ENCODE measurements around the gene COQ2. TPM values are rescaled to one million over a fixed set of nuclear protein-coding genes. Genes with fewer than 3 reads are reported as not detected.

COQ2 gene
- total RNA-seq, 6 experiments from 2014 or later: 6.9 to 15.5 (median 10.6) TPM

DNA sequence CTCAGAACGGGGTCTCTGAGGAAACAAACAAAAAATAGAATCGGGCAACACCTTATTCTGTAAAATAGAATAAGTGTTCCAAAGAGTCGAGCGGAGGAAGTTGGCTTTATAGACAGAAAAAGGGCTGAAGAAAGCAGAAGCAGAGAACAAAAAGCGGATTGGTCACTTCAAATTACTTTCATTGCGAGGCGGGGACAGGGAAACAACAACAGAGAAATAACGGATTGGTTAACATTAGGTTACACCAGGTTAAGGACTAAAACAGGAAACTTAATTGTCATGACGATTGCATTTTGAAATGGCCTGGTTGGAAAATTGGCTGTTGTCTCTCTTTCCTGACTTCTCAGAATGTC is 433 bp upstream of the COQ2 start:
- H3K4me3 ChIP-seq: peak overlapping the region; percentile 61 to 81 (median 69)
- H3K27me3 ChIP-seq: no peaks in the 10 kb centered on the region
- ATAC-seq (peak; percentile 47 to 60 (median 54)), DNase-seq (no peak)
- H3K36me3 ChIP-seq: no peaks in the 10 kb centered on the region
- H3K4me1 ChIP-seq: peaks cover 0 to 7% (median 2%) of the 10 kb centered on the region in 4 donors
- no peaks in the 10 kb centered on the region for H3K9me3 ChIP-seq
- peak overlapping the region; percentile 96 to 99 (median 96) for H3K27ac ChIP-seq
- TF ChIP-seq, protein P1, sequence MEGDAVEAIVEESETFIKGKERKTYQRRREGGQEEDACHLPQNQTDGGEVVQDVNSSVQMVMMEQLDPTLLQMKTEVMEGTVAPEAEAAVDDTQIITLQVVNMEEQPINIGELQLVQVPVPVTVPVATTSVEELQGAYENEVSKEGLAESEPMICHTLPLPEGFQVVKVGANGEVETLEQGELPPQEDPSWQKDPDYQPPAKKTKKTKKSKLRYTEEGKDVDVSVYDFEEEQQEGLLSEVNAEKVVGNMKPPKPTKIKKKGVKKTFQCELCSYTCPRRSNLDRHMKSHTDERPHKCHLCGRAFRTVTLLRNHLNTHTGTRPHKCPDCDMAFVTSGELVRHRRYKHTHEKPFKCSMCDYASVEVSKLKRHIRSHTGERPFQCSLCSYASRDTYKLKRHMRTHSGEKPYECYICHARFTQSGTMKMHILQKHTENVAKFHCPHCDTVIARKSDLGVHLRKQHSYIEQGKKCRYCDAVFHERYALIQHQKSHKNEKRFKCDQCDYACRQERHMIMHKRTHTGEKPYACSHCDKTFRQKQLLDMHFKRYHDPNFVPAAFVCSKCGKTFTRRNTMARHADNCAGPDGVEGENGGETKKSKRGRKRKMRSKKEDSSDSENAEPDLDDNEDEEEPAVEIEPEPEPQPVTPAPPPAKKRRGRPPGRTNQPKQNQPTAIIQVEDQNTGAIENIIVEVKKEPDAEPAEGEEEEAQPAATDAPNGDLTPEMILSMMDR (IDR thresholded peaks at IDR 0.05): no peak
- TF ChIP-seq POLR2A (IDR thresholded peaks at IDR 0.05): no peak
- intact Hi-C loops (cut with DNase I): no loop called here
- WGBS (ENCODE audit: insufficient coverage, low coverage, low lambda C conversion rate, missing lambda C conversion rate): under 1% methylated on average over 9 of the region's 9 CpGs

DNA sequence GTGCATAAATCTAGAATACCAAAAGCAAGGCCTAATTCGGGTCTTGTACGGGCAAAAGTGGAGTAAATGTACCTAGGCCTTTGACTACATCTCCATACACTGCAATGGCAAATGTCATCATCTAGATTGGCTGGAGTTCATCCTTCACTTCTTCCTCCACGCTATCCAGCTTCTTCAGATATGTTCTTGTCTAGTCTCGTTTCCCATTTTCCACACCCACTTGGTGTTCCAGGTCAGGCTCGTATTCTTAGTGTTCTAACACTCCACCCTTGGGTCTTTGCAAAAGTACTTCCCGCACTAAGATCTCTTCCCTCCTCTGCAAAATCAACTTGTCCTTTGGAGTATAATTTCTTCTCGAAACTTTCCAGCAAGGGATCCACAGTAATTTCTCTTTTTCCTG is 1.4 kb downstream of the COQ2 start:
- H3K36me3 ChIP-seq: peaks cover 0 to 5% (median 0%) of the 10 kb centered on the region in 4 donors
- TF ChIP-seq POLR2A (IDR thresholded peaks at IDR 0.05): no peak
- TF ChIP-seq, protein P1 (IDR thresholded peaks at IDR 0.05): no peak
- intact Hi-C loops (cut with DNase I): no loop called here
- 80% methylated on average over 7 of the region's 7 CpGs for WGBS (ENCODE audit: insufficient coverage, low coverage, low lambda C conversion rate, missing lambda C conversion rate)
- no peaks in the 10 kb centered on the region for H3K27me3 ChIP-seq
- no peak overlapping the region for H3K4me3 ChIP-seq
- no peaks in the 10 kb centered on the region for H3K9me3 ChIP-seq
- DNase-seq (no peak), ATAC-seq (no peak)
- peaks cover 0 to 7% (median 2%) of the 10 kb centered on the region in 4 donors for H3K4me1 ChIP-seq
- H3K27ac ChIP-seq: no peak overlapping the region

DNA sequence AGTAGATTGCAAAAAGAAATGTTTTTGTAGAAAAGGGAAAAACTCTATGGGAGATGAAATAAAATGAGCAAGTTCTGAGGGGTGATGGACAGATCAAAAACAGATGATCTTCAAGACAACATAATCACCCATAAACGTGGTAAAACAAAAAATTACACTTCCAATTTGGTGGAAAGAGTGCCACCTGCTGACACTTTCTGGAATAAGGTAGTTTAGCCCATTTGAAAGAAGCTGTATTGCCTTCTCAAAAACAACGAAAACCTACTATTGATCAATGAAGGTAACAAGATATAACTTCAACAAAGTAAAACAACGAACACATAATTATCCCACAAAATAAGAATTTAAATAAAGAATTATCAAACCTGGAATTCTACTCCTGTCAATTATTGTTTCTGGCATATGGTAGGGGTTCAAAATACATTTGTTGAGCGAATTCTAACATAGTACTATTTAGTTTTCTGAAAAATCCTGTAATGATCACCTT is 2.5 kb downstream of the COQ2 start:
- Histone ChIP-seq H3K4me1 (peaks cover 0 to 7% (median 2%) of the 10 kb centered on the region in 4 donors), H3K4me3 (no peak overlapping the region), H3K9me3 (no peaks in the 10 kb centered on the region), H3K36me3 (peaks cover 0 to 5% (median 0%) of the 10 kb centered on the region in 4 donors), H3K27me3 (no peaks in the 10 kb centered on the region), H3K27ac (no peak overlapping the region)
- DNase-seq: no peak
- ATAC-seq: no peak
- 22% methylated on average over 4 of the region's 4 CpGs for WGBS (ENCODE audit: insufficient coverage, low coverage, low lambda C conversion rate, missing lambda C conversion rate)
- intact Hi-C loops (cut with DNase I): no loop called here
- no peak for TF ChIP-seq POLR2A (IDR thresholded peaks at IDR 0.05)
- TF ChIP-seq, protein P1 (IDR thresholded peaks at IDR 0.05): peak; percentile 63 to 76 (median 72)

DNA sequence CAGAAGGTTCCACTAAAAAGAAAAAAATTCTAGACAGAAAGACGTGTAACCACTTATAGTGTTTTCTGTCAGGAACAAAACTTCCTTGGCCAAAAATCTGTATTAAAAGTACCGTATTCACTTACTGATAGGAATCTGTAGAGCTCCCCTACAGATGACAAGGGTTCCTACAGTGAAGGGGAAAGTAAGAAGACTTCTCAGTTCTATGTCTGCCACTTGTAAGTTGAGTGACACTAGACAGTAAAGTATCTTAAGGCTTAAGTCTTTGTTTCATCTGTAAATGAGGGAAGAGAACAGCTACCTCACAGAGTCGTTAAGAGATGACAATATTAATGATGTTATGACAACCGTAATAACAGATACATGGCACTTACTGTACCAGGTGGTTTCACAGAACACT is 3.3 kb downstream of the COQ2 start:
- H3K4me3 ChIP-seq: no peak overlapping the region
- no peaks in the 10 kb centered on the region for H3K27me3 ChIP-seq
- TF ChIP-seq POLR2A (IDR thresholded peaks at IDR 0.05): no peak
- TF ChIP-seq, protein P1 (IDR thresholded peaks at IDR 0.05): no peak

More for the DNA sequence above, 3.3 kb downstream of the COQ2 start:
- peaks cover 0 to 5% (median 0%) of the 10 kb centered on the region in 4 donors for H3K36me3 ChIP-seq
- H3K27ac ChIP-seq: no peak overlapping the region
- ATAC-seq (no peak), DNase-seq (no peak)
- peaks cover 0 to 7% (median 2%) of the 10 kb centered on the region in 4 donors for H3K4me1 ChIP-seq
- H3K9me3 ChIP-seq: no peaks in the 10 kb centered on the region
- WGBS (ENCODE audit: insufficient coverage, low coverage, low lambda C conversion rate, missing lambda C conversion rate): 50% methylated on average over 4 of the region's 4 CpGs
- intact Hi-C loops (cut with DNase I): no loop called here
